HT1080 (cell line): Measurements from ENCODE around the gene SPP2. TPM values are rescaled to one million over a fixed set of nuclear protein-coding genes. Genes with fewer than 3 reads are reported as not detected.

Experiments
- DNase-seq: peaks from one replicate; pipeline ENCODE4 v3.0.0-alpha.2; 2015; ENCODE audit warnings: low read depth
- total RNA-seq: library from RNA; depleted of rRNA; stranded (reverse); fragments of >200 nt; shearing (Covaris generic); gene quantifications from 2 replicates; pipeline ENCODE4 v1.2.3, GENCODE V29; 2014

SPP2 gene
- total RNA-seq, 1 experiment from 2014 or later: not detected

DNA sequence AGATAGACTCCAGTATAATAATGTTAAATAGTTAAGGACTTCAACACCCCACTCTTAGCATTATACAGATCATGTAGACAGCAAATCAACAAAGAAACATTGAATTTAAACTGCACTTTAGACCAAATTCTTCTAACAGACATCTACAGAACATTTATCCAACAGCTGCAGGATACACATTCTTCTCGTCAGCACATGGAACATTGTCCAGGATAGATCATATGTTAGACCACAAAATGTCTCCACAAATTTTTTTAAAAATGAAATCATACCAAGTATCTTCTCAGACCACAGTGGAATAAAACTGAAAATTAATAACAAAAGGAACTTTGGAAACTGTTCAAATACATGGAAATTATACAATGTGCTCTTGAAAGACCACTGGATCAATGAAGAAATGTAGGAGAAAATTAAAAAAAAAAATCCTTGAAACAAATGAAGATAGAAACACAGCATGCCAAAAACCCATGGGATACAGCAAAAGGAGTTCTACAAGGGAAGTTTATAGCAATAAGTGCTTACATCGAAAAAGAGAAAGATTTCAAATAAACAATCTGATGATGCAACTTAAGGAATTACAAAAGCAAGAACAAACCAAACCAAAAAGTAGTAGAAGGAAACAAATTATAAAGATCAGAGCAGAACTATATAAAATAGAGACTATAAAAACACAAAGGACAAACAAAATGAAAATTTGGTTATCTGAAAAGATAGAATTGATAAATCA, 12.3 kb upstream of the SPP2 start:
- DNase-seq: no peak

GRCh38 chr2:234044157-234044556, 6.3 kb upstream of the SPP2 start:
- DNase-seq: peak; percentile 90

- no peak for DNase-seq
These were observed 4.0 kb upstream of the SPP2 start for GRCh38 chr2:234046521-234046920.

- no peak for DNase-seq
These were observed 3.1 kb upstream of the SPP2 start for GRCh38 chr2:234047361-234047760.

DNA sequence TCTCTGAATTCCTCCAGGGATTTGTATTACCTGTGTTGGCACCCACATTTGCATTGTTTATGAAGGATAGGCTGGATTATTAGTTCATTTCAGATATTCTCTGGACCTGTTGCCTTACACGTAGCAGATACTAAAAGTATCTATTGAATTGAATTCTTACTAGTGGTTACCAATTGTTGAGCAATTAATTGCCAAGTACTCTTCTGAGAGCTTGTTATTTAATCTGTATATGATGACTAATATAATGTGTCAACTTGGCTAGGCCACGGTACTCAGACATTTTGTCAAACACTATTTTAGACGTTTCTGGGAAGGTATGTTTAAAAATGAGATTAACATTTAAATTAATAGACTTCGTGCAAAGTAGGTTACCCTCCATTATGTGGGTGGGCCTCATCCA, 2.5 kb upstream of the SPP2 start:
- DNase-seq: no peak

- peak; percentile 63 for DNase-seq
These were observed 1.0 kb downstream of the SPP2 start for GRCh38 chr2:234051374-234052070.

GRCh38 chr2:234058881-234059280, 8.4 kb downstream of the SPP2 start:
- DNase-seq: no peak

- no peak for DNase-seq
These were observed 9.7 kb downstream of the SPP2 start for GRCh38 chr2:234060236-234060635.

DNA sequence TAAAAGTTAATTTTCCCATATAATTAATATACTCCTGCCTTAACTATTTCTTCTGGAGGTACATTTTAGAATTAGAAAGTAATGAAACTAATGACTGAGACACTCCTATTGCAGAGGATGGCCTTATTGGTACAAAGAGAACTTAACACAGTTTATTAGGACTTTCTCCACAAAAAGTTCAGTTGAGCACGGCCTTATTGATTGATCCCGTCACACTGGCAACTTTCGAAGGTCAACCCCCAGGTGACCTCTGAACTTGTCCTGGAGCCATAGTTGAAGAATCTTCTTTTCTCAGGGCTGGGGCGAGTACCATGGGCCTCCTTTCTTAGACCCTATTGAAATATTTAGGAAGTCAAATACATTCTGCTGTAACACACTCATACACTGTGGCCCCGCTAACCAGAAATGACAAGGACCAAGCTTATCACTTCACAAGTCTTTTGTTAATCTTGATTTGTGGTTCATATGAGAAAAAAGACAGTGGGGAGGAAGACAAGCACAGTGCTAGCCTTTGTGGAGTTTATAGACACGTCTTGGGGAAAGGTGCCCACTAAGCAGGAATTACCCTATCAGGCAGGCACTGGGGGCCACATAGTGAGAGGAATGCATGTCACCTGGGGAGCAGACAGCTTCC, 11.2 kb downstream of the SPP2 start:
- no peak for DNase-seq

- no peak for DNase-seq
These were observed 16.1 kb downstream of the SPP2 start for GRCh38 chr2:234066587-234066986.

DNA sequence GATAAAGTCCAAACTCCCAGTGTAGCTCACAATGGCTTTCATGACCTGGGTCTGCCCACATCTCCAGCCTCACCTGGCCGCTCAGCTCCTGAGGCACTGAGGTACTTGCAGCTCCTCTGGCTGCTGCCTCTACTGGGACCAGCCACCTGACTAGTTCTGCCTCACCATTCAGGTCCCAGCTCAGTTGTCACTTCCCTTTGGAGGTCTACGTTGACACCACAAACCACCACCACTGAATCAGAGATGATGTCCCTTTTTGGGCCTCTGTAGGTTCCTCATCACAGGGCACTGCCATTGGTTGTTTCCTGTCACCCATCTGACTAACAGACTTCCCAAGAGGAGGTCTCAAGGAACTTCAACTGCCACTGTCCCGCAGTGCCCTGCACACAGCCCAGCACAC, 21.2 kb downstream of the SPP2 start:
- DNase-seq: no peak

- no peak for DNase-seq
These were observed 22.0 kb downstream of the SPP2 start for GRCh38 chr2:234072454-234072853.

DNA sequence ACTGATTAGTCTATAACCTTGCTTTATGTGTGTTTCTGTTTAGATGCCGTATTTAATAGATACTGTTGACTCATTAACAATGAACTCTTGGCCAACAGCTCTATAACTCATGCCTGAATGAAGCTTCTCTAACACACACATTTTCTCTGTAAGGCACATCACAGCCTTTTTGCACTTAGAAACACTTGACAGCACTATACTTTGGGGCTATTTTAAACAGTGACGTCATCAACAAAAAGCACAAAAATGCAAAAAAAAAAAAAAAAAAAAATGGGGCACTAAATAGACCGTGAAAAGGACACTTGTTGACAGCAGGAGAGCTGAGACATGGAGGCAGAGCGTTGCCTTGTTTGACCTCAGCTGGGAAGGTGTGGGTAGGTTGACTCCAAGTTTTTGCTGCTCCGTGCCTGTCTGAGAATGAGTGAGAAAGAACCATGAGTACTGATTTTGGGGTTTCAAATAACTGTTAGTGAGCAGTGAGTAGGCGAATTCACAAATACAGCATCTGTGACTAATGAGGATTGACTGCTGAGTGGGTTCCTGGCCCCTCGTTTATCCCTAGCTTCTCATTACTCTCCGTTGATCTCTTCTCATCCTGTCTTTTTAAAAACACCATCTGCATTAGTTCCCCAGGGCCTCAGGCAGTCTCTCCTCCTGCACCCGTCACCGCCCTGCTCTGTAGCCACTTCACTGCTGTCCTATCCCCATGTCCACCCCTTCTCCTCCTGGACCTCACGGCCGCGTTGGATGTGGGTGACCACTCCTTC, 24.4 kb downstream of the SPP2 start:
- no peak for DNase-seq

DNA sequence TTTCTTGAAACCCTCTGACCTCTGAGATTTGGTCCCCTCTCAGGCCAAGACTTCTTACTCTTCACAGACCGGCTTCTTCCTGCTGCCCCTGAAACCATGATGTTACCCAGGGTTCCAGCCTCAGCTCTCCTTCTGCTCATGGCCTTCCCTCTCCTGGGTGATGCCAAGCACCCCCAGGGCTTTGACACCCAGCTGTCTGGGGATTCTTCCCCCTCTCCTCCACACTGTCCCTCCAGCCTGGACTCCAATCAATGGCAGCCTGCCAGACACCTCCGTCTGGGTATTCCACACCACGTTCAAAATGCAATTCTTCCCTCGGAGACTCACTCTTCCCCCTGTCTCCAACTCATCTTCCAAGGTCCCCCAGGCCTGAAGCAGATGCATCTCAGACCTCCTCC, 25.0 kb downstream of the SPP2 start:
- no peak for DNase-seq

DNA sequence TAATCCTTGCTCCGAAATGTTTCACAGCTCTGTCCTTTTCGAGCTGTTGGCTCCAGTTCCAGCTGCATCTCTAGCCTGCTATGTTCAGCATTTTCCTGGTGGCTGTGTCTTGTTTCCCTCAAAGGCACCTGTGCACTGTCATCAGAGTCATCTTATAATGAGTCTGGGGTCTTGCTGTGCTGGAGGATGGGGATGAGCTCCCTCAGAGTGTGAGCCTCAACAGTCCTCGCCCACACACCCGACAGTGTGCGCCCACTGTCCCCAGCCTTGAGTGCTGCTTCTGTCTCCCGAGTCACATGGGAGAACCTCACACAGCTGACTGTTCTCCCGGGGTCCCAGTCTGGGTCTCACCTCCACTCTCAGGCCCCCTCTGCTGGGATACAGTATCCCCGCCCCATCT, 25.4 kb downstream of the SPP2 start:
- DNase-seq: no peak

- DNase-seq: no peak
These were observed 25.9 kb downstream of the SPP2 start for GRCh38 chr2:234076451-234076850.

DNA sequence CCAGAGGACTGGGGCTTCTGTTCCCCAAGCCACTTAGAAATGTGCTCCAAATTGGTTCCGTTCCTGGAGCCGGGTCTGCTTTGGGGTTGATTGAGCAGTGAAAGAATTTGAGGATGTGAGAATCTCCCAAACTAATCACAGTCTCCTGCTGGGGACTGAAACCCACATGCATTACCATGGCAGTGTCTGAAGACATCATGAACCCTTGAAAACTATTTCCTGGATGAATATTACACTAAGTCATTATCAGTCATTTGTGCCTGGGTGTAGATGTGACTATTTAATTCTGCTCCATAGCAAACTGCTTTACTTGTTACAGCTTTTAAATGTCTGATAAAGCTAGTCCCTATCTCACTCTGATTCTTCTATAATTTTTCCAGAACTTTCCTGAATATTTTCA, 27.6 kb downstream of the SPP2 start:
- DNase-seq: no peak

DNA sequence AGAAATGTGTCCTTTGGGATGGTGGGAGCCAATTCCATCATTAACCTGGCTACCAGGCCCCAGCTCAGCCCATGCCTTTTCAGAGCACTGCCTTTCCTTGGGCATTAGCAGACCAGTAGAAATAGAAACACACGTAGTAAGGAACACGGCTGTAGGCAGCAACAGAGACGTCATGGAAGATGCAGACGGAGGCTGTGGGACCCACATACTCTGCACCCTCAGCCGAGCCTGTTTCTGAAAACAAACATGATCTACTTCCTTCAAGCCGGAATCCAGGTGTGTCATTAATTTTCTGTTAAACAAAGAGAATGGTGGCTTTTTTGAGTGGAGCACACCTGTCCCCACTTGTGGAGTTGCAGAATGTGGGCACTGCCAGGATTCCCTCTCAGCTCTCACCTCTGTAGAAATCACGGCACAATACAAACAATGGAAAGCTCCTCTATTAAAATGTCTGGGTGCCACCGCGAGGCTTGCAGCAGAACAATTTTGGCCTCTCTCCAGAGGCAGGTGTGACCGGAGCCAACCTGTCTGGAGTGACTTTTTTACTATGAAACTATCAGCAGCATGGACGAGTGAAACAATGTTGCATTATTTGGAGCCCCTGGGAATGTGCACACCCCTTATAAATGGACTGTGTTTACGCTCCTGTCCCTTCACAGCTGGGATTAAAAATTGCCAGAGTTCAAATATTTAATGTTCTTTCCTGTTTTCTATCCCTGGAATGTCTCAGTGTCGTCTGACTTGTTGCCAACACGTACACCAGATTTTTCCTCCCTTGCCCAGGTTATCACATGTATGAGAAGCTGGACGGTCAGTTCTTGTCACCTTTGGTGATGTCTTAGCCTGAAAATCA, 31.7 kb downstream of the SPP2 start:
- no peak for DNase-seq

DNA sequence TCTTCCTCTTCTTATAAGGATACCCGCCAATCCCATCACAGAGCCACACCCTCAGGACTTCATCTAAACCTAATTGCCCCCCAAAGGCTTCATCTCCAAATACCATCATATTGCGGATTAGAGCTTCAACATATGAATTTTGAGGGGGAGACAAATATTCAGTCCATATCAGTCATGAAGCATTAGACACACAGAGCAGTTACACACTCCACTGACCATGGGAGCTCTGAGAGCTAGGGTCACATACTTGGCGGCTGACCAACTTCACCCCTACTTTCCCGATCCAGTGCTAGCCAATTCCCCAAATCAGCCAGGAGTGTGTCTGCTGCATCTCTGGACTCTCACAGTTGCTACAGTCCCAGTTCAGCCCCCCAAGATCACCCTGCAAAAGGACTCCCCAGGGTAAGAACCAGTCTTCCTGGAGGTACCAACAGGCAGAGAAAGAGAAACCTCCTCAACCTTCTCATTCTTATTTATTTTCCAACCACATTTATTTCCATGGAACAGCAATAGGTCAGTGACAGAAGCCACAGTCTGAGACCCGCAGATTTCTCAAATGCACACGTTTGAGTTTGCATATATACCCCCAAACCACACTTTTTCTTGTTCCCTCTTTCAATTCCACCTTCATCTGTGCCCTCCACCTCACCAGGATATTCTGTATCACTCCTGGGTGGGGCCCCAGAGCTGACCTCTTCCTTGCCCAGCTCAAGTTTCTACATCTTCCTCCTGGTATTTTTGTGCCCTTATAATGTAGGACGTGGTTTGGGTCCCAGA, 33.3 kb downstream of the SPP2 start:
- no peak for DNase-seq

DNA sequence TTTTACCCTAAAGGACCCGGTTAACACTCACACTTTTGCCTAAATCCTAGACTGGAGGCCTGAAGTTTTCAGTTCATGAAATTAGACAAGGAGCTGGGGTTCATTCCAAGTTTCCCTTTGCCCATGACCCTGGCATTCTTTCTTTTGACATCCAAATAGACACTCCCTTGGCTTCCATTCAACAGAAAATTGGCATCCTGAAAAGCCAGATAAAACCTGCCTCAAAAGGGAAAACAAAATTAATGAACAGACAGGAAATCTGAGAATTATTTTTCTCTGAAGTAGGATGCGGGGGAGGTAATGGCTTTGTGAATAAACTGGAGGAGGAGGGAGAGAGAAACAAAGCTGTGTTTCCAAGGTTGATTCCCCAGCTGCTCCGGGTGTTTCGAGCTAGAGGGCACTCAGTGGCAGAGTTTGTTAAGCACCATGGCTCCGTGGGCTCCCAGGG, 41.0 kb downstream of the SPP2 start:
- DNase-seq: peak; percentile 25
